GM06990 (cell line): ENCODE data around the gene AVPR2.

ENCODE experiments used
- DNase-seq: peaks from one replicate; pipeline ENCODE4 v3.0.0-alpha.2; 2011; ENCODE audit not compliant: insufficient read length; ENCODE audit errors: extremely low read depth
- H3K27me3 ChIP-seq: replicated peaks from 2 replicates; pipeline ENCODE4 v1.6.0; 2011; ENCODE audit warnings: low read length; ENCODE audit not compliant: control insufficient read depth, insufficient read depth
- H3K36me3 ChIP-seq: 2 replicates; pipeline ENCODE4 v1.5.1; 2011; ENCODE audit warnings: low read length; ENCODE audit not compliant: control insufficient read depth, insufficient read depth
- H3K4me3 ChIP-seq: replicated peaks from 2 replicates; pipeline ENCODE4 v1.5.1; 2011; ENCODE audit warnings: low read depth, mild to moderate bottlenecking, control low read depth, low read length
- TF ChIP-seq, protein P1 (sequence below): IDR thresholded peaks from 2 replicates; pipeline ENCODE4 v1.5.1; 2011; ENCODE audit warnings: low read length, control low read depth, mild to moderate bottlenecking, inconsistent platforms; ENCODE audit not compliant: insufficient read depth, poor library complexity, severe bottlenecking

AVPR2 gene

DNA sequence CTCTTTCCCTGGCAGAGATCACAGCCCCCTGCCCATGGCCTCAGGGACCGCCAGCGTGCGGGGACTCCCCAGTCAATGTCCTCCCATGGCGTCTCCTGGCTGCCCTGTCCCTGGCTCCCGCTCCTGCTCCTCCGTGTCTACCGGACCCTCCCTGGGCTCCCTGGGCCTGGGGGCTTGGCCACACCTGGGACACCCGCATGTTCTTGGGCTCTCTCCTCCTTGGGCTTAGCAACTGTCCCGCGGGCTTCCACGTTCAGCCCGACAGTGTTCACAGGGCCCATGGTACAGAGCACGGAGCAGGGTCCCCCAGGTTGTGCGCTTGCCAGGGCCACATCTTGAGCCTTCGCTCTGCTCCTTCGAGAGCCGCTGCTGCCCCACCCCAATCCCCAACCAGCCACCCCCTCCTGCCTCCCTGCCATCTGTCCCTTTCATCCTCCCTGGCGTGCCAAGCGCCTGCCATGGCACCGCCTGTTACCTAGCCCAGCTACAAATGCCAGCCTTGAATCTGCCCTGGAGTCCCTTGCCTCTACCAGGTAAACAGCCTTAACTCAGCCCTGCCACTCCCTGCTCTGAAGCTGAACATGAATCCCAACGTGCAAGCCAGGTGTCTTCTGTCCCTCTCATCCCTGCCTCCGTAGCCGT is 3.9 kb downstream of the AVPR2 start:
- H3K4me3 ChIP-seq = no peak overlapping the region
- DNase-seq = no peak
- H3K36me3 ChIP-seq = peaks cover 2% of the 10 kb centered on the region
- TF ChIP-seq, protein P1, sequence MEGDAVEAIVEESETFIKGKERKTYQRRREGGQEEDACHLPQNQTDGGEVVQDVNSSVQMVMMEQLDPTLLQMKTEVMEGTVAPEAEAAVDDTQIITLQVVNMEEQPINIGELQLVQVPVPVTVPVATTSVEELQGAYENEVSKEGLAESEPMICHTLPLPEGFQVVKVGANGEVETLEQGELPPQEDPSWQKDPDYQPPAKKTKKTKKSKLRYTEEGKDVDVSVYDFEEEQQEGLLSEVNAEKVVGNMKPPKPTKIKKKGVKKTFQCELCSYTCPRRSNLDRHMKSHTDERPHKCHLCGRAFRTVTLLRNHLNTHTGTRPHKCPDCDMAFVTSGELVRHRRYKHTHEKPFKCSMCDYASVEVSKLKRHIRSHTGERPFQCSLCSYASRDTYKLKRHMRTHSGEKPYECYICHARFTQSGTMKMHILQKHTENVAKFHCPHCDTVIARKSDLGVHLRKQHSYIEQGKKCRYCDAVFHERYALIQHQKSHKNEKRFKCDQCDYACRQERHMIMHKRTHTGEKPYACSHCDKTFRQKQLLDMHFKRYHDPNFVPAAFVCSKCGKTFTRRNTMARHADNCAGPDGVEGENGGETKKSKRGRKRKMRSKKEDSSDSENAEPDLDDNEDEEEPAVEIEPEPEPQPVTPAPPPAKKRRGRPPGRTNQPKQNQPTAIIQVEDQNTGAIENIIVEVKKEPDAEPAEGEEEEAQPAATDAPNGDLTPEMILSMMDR = no peak
- H3K27me3 ChIP-seq = no peaks in the 10 kb centered on the region

DNA sequence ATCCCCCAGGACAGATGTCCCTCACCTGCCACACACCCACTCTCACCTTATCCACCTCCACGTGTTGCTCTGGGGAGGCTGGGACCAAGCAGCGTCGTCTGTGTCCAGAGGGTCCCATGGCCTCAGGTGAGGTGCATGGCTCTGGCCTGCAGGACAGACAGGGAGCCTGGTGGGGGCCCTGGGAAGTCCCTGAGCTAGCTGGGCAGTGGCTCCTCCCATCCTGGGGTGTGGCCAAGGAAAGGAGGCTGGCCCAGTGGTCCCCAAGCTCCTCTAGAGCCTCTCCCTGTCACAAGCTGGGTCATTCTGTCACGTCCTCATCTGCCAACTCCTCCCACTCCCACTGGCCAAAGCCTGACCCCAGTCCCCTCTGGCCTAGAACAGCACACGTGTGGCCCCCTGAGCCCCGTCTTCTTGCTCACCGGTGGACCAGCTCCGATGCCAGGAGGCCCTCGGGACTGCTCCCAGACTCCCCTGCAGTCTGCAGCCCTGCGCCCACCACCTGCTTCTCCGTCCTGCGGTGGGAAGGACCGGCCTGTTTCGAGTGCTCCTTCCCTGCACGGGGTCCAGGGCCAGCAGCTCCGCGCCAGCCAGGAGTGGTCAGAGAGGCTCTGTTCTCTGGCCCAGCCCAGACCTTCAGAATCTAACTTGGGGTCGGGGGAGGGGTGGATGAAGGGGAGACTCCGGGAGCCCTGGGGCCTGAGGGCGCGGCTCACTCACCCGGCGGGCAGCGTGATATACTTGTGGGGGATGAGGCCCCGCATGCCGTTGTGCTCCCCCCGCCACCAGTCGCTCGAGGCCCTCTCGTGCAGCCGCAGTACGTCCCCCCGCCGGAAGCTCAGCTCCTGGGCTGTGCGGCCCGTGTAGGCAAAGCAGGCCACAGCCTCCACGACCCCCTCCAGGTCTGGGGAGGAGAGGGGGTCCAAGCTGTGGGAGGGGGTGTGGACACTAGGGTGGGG is 4.8 kb downstream of the AVPR2 start:
- H3K4me3 ChIP-seq = no peak overlapping the region
- no peak for DNase-seq
- TF ChIP-seq, protein P1 = no peak
- H3K36me3 ChIP-seq = peaks cover 2% of the 10 kb centered on the region
- H3K27me3 ChIP-seq = no peaks in the 10 kb centered on the region

DNA sequence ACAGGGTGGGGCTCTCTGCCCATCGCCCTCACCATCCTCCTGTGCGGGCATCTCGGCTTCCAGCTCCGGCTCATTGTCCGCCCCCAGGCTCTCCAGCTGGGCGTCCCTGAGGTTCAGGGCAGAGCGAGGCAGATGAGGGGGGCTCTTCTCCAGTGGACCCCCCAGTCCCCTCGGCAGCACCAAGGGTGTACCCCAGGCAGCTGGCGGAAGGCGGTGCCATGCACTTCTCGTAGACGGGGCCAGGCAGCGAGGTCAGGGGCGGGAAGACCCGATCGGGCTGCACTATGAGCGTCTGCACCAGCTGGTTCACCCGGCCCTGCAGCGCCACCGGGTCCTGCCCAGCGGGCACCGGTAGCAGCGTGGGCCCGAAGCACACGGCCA is 5.5 kb downstream of the AVPR2 start:
- DNase-seq = no peak
- peaks cover 3% of the 10 kb centered on the region for H3K36me3 ChIP-seq
- no peak overlapping the region for H3K4me3 ChIP-seq
- TF ChIP-seq, protein P1 = no peak
- H3K27me3 ChIP-seq = no peaks in the 10 kb centered on the region

DNA sequence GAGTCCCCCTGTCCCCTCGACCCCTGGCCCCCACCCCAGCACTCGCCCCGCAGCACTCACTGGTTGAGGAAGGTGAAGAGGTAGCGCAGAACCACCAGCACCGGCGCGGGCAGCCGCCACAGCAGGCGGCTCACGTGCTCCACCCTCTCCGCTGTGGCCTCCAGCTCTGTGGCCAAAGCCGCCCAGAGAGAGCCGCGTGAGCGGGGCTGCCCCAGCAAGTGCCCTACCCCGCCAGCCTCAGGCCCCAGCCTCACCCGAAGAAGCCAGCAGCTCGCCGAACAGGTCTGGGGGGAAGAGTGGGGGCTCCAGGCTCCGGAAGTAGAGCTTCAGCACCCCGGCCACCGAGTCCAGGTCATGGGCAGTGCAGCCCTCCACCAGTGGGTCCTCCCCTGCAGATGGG is 6.0 kb downstream of the AVPR2 start:
- no peak for DNase-seq
- Histone ChIP-seq H3K27me3 (no peaks in the 10 kb centered on the region), H3K4me3 (no peak overlapping the region), H3K36me3 (peaks cover 3% of the 10 kb centered on the region)
- TF ChIP-seq, protein P1 = no peak

DNA sequence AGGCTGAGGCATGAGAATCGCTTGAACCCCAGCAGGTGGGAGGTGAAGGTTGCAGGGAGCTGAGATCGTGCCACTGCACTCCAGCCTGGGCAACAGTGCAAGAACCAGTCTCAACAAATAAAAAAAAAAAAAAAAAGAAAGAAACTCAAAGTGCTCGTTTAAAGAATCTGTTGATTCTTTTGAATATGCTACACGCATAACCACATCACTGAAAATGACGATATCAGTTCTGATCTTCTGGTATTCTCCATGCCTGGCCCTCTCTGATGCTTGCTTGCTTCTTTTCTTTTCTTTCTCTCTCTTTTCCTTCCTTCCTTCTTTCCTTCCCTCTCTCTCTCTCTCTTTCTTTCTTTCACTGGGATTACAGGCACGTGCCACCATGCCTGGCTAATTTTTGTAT is 7.3 kb downstream of the AVPR2 start:
- TF ChIP-seq, protein P1 = no peak
- no peak for DNase-seq
- Histone ChIP-seq H3K4me3 (no peak overlapping the region), H3K27me3 (no peaks in the 10 kb centered on the region), H3K36me3 (peaks cover 3% of the 10 kb centered on the region)
